Peyer's patch (tissue), 4 donors: Measurements from ENCODE around the gene BRSK1.

ENCODE experiments used
- POLR2A ChIP-seq, 2 donors: fragments of 450-650 bp; IDR thresholded peaks; one replicate each; pipeline ENCODE4 v1.5.1; 2017; ENCODE audit warnings: antibody characterized with exemption in 2 of 2, mild to moderate bottlenecking in 2 of 2, moderate library complexity in 2 of 2
- TF ChIP-seq, protein P1 (sequence below), 6 experiments: fragments of 450-650 bp in 4 of 6; fragments of 200-600 bp in 2 of 6; sonication (generic) in 1 of 6; IDR thresholded peaks; one replicate each; pipeline ENCODE4 v1.5.1; 2017 to 2019; ENCODE audit warnings: antibody characterized with exemption in 6 of 6, mild to moderate bottlenecking in 3 of 6, moderate library complexity in 1 of 6

GRCh38 chr19:55348317-55349034 is 64.7 kb downstream of the BRSK1 start:
- TF ChIP-seq, protein P1, sequence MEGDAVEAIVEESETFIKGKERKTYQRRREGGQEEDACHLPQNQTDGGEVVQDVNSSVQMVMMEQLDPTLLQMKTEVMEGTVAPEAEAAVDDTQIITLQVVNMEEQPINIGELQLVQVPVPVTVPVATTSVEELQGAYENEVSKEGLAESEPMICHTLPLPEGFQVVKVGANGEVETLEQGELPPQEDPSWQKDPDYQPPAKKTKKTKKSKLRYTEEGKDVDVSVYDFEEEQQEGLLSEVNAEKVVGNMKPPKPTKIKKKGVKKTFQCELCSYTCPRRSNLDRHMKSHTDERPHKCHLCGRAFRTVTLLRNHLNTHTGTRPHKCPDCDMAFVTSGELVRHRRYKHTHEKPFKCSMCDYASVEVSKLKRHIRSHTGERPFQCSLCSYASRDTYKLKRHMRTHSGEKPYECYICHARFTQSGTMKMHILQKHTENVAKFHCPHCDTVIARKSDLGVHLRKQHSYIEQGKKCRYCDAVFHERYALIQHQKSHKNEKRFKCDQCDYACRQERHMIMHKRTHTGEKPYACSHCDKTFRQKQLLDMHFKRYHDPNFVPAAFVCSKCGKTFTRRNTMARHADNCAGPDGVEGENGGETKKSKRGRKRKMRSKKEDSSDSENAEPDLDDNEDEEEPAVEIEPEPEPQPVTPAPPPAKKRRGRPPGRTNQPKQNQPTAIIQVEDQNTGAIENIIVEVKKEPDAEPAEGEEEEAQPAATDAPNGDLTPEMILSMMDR (IDR thresholded peaks at IDR 0.05), result no peak
- TF ChIP-seq POLR2A (IDR thresholded peaks at IDR 0.05), result no peak
